B cell (primary cell): ENCODE data around the gene OR2G6. TPM values are rescaled to one million over a fixed set of nuclear protein-coding genes. Genes with fewer than 3 reads are reported as not detected.
"Not testable (repeated sequence)": the region's sequence is repeated elsewhere in the genome, so short reads cannot be mapped to it uniquely, and the experiment has no call there.

Experiments
- ATAC-seq: fragments of 200-7000 bp; cut with Tn5 transposase; one replicate; pipeline ENCODE4 v1.10.0; 2021; ENCODE audit warnings: low read depth, mild to moderate bottlenecking, moderate number of reproducible peaks, moderate library complexity
- CTCF ChIA-PET: fragments of 350-600 bp; sonication (Branson Sonifier 250); formaldehyde crosslinking; loops from one replicate; lab custom pipeline; 2021; ENCODE audit warnings: antibody characterized with exemption, inconsistent platforms; lab: Charles Lee
- POLR2A ChIA-PET: fragments of 350-600 bp; sonication (Branson Sonifier 250); formaldehyde crosslinking; loops from one replicate; lab custom pipeline; 2021; ENCODE audit warnings: antibody characterized with exemption; lab: Charles Lee
- DNase-seq: peaks from one replicate; pipeline ENCODE4 v3.0.0; 2013
- H2AFZ ChIP-seq: 2 replicates; pipeline ENCODE4 v1.6.1; 2012; ENCODE audit warnings: mild to moderate bottlenecking, low read depth, low read length; ENCODE audit not compliant: insufficient read depth, poor library complexity, severe bottlenecking
- H3K27ac ChIP-seq, 2 donors: 1 replicate in 1 of 2; 2 replicates in 1 of 2; pipeline ENCODE4 v1.5.1; 2012 to 2013; ENCODE audit warnings: low read length in 2 of 2, mild to moderate bottlenecking in 2 of 2, moderate library complexity in 1 of 2
- H3K27me3 ChIP-seq, 4 experiments: fragments of 200-600 bp in 1 of 4; sonication (generic) in 1 of 4; replicated peaks in 1 of 4; 1 replicate in 2 of 4; 2 replicates in 2 of 4; pipeline versions ENCODE4 v1.6.1 to v1.7.0; 2013 to 2016; ENCODE audit warnings: low read length in 3 of 4, mild to moderate bottlenecking in 2 of 4, mixed read lengths in 1 of 4, moderate library complexity in 1 of 4; ENCODE audit not compliant: insufficient read depth in 4 of 4, control insufficient read depth in 3 of 4; ENCODE audit errors: control extremely low read depth in 1 of 4
- H3K36me3 ChIP-seq, 2 experiments: replicated peaks in 1 of 2; 1 replicate in 1 of 2; 2 replicates in 1 of 2; pipeline versions ENCODE4 v1.6.1 to v1.7.1; 2013; ENCODE audit warnings: low read length in 1 of 2; ENCODE audit not compliant: insufficient read depth in 2 of 2, control insufficient read depth in 1 of 2; ENCODE audit errors: control extremely low read depth in 1 of 2, extremely low read depth in 1 of 2
- H3K4me1 ChIP-seq, 2 donors: fragments of 200-600 bp in 1 of 2; sonication (generic) in 1 of 2; 1 replicate in 1 of 2; 2 replicates in 1 of 2; pipeline versions ENCODE4 v1.5.1 to v1.6.1; 2013 to 2017; ENCODE audit warnings: low read length in 2 of 2; ENCODE audit not compliant: control insufficient read depth in 2 of 2, insufficient read depth in 2 of 2
- H3K4me2 ChIP-seq: replicated peaks from 2 replicates; pipeline ENCODE3; 2012; ENCODE audit warnings: mild to moderate bottlenecking, low read depth, low read length; ENCODE audit not compliant: poor library complexity, severe bottlenecking
- H3K4me3 ChIP-seq, 5 experiments: fragments of 200-600 bp in 1 of 5; sonication (generic) in 1 of 5; 1 replicate in 3 of 5; 2 replicates in 2 of 5; pipeline versions ENCODE4 v1.5.1 to v1.7.0; 2011 to 2016; ENCODE audit warnings: low read length in 4 of 5, mild to moderate bottlenecking in 4 of 5, low read depth in 2 of 5, control low read depth in 1 of 5, moderate library complexity in 1 of 5; ENCODE audit not compliant: insufficient read depth in 1 of 5; ENCODE audit errors: control extremely low read depth in 1 of 5, extremely low read depth in 1 of 5
- H3K79me2 ChIP-seq: fragments of 200-600 bp; sonication (generic); one replicate; pipeline ENCODE4 v1.6.0; 2016; ENCODE audit warnings: low read length; ENCODE audit not compliant: control insufficient read depth, insufficient read depth
- H3K9ac ChIP-seq: fragments of 200-600 bp; sonication (generic); 2 replicates; pipeline ENCODE4 v1.6.1; 2017; ENCODE audit warnings: mild to moderate bottlenecking, low read length, moderate library complexity
- H3K9me3 ChIP-seq, 3 donors: one replicate each; pipeline versions ENCODE4 v1.6.1 to v1.7.1; 2013; ENCODE audit warnings: low read length in 2 of 3; ENCODE audit not compliant: control insufficient read depth in 2 of 3, insufficient read depth in 1 of 3; ENCODE audit errors: control extremely low read depth in 1 of 3
- H4K20me1 ChIP-seq: 2 replicates; pipeline ENCODE4 v1.6.0; 2012; ENCODE audit warnings: mild to moderate bottlenecking, low read length; ENCODE audit not compliant: insufficient read depth, control insufficient read depth, poor library complexity, severe bottlenecking
- H3K27ac Mint-ChIP-seq: one replicate; pipeline ENCODE4 v1.8.0; 2021; ENCODE audit warnings: mixed read lengths
- H3K27me3 Mint-ChIP-seq: one replicate; pipeline ENCODE4 v1.8.0; 2021; ENCODE audit warnings: mixed read lengths
- H3K4me1 Mint-ChIP-seq: one replicate; pipeline ENCODE4 v1.8.0; 2021; ENCODE audit warnings: mixed read lengths
- H3K4me3 Mint-ChIP-seq: one replicate; pipeline ENCODE4 v1.8.0; 2021; ENCODE audit warnings: mixed read lengths
- H3K9me3 Mint-ChIP-seq: one replicate; pipeline ENCODE4 v1.8.0; 2022; ENCODE audit warnings: mixed read lengths; ENCODE audit not compliant: insufficient read depth
- EZH2 ChIP-seq: IDR thresholded peaks from 2 replicates; pipeline ENCODE4 v1.6.1; 2012; ENCODE audit warnings: borderline replicate concordance, low read depth, mild to moderate bottlenecking, moderate library complexity, low read length; ENCODE audit not compliant: insufficient read depth, poor library complexity, severe bottlenecking
- WGBS: methylation state at CpG from one replicate; pipeline ENCODE4 v1.1.5; 2013; ENCODE audit warnings: missing lambda C conversion rate; ENCODE audit not compliant: insufficient coverage; 5-methylcytosine and 5-hydroxymethylcytosine counted together
- intact Hi-C: fragments of 100-400 bp; cut with micrococcal nuclease; formaldehyde crosslinking; loops from one replicate; pipeline ENCODE4 v1.10.0; 2022
- polyA plus RNA-seq: library from polyadenylated mRNA; depleted of rRNA; stranded (reverse); fragments of >200 nt; gene quantifications from 2 replicates; pipeline ENCODE4 v1.2.3, GENCODE V29; 2012
- total RNA-seq, 2 donors: library from RNA; stranded (reverse); fragments of 120-200 nt in 1 of 2; gene quantifications; 1 replicate in 1 of 2; 2 replicates in 1 of 2; pipeline versions ENCODE4 v1.2.3 to v1.2.4, GENCODE V29; 2013 to 2022
- TF ChIP-seq, protein P1 (sequence below): fragments of 200-600 bp; IDR thresholded peaks from one replicate; pipeline ENCODE4 v1.8.0; 2022; ENCODE audit warnings: antibody characterized with exemption, mild to moderate bottlenecking

The OR2G6 gene
- total and polyA plus RNA-seq, 2 donors (not counting 1 experiment from before 2014, with no cell fraction given), result 0.24 to 1.8 TPM

GRCh38 chr1:248521856-248522255 lies 14.0 kb downstream of the OR2G6 start:
- H3K9me3 Mint-ChIP-seq, result peaks cover 3% of the 10 kb centered on the region
- no peak overlapping the region for H3K27ac Mint-ChIP-seq
- CTCF ChIA-PET, result no interaction called here

GRCh38 chr1:248537449-248537848 lies 29.6 kb downstream of the OR2G6 start:
- H3K27ac Mint-ChIP-seq, H3K79me2 ChIP-seq, H3K36me3 ChIP-seq, H2AFZ ChIP-seq, H3K4me2 ChIP-seq, ATAC-seq, H3K9me3 ChIP-seq, H3K4me1 Mint-ChIP-seq, H3K27ac ChIP-seq, H3K4me1 ChIP-seq, H3K9ac ChIP-seq, H3K27me3 Mint-ChIP-seq, H3K27me3 ChIP-seq, H3K9me3 Mint-ChIP-seq, POLR2A ChIA-PET, H3K4me3 Mint-ChIP-seq, H4K20me1 ChIP-seq, CTCF ChIA-PET, DNase-seq, intact Hi-C loops, H3K4me3 ChIP-seq: not testable (repeated sequence)

More at GRCh38 chr1:248521856-248522255, 14.0 kb downstream of the OR2G6 start:
- Mint-ChIP-seq H3K27me3 (no peaks in the 10 kb centered on the region), H3K4me3 (no peak overlapping the region), H3K4me1 (no peaks in the 10 kb centered on the region)
- DNase-seq (no peak), ATAC-seq (no peak)
- Histone ChIP-seq H3K9ac (no peak overlapping the region), H3K9me3 (peaks cover 0 to 7% (median 0%) of the 10 kb centered on the region in 3 donors), H3K27me3 (no peaks in the 10 kb centered on the region), H3K4me2 (no peak overlapping the region), H4K20me1 (no peaks in the 10 kb centered on the region), H3K4me1 (no peaks in the 10 kb centered on the region), H3K79me2 (no peaks in the 10 kb centered on the region), H2AFZ (no peak overlapping the region), H3K36me3 (no peaks in the 10 kb centered on the region), H3K4me3 (no peak overlapping the region), H3K27ac (no peak overlapping the region)
- POLR2A ChIA-PET, result no interaction called here
- intact Hi-C loops, result no loop called here
- TF ChIP-seq, protein P1, sequence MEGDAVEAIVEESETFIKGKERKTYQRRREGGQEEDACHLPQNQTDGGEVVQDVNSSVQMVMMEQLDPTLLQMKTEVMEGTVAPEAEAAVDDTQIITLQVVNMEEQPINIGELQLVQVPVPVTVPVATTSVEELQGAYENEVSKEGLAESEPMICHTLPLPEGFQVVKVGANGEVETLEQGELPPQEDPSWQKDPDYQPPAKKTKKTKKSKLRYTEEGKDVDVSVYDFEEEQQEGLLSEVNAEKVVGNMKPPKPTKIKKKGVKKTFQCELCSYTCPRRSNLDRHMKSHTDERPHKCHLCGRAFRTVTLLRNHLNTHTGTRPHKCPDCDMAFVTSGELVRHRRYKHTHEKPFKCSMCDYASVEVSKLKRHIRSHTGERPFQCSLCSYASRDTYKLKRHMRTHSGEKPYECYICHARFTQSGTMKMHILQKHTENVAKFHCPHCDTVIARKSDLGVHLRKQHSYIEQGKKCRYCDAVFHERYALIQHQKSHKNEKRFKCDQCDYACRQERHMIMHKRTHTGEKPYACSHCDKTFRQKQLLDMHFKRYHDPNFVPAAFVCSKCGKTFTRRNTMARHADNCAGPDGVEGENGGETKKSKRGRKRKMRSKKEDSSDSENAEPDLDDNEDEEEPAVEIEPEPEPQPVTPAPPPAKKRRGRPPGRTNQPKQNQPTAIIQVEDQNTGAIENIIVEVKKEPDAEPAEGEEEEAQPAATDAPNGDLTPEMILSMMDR, result no peak
- no peak for TF ChIP-seq EZH2
- 95% methylated on average over 12 of the region's 12 CpGs for WGBS

DNA sequence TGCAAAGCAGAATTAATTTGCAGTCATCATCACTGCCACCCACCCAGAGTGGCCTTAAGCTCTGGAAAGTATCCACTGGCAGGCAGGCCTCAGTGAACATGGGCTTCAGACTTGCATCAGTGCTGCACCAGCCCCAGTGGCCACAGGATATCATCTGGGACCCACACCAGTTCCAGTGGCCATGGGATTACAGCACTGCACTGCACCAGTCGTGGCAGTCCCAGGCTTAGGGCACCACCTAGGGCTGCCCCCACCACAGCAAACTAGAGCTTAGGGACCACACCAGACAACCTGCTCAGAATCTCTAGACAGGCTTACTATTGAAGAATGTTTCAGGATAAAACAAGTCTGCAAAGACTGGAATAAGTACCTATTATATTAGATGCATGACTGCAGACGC lies 39.5 kb downstream of the OR2G6 start:
- H3K4me1 ChIP-seq, H3K4me3 Mint-ChIP-seq, CTCF ChIA-PET, H3K27me3 ChIP-seq, H3K4me2 ChIP-seq, intact Hi-C loops, H3K27ac Mint-ChIP-seq, H3K79me2 ChIP-seq, H4K20me1 ChIP-seq, H3K36me3 ChIP-seq, POLR2A ChIA-PET, H3K9me3 ChIP-seq, H3K4me1 Mint-ChIP-seq, H3K9me3 Mint-ChIP-seq, H3K9ac ChIP-seq, DNase-seq, H3K27ac ChIP-seq, H2AFZ ChIP-seq, H3K4me3 ChIP-seq, H3K27me3 Mint-ChIP-seq, ATAC-seq: not testable (repeated sequence)
- WGBS, result no CpG with 5 or more reads among the region's 2 CpGs
